Measurements from ENCODE around the gene CYP2C19.
"Not testable (repeated sequence)": the region's sequence is repeated elsewhere in the genome, so short reads cannot be mapped to it uniquely, and the experiment has no call there.

CYP2C19 gene

GRCh38 chr10:94879214-94879613 is 116.7 kb downstream of the CYP2C19 start:
- DNase-seq (ENCODE audit: low read depth in 2 of 2): no peak

- no peak for DNase-seq (ENCODE audit: low read depth in 2 of 2)
Observed at GRCh38 chr10:94889123-94889522, 126.6 kb downstream of the CYP2C19 start.

- no peak for DNase-seq (ENCODE audit: low read depth in 2 of 2)
Observed at GRCh38 chr10:94890264-94891022, 128.0 kb downstream of the CYP2C19 start.

GRCh38 chr10:94898414-94898813 is 135.9 kb downstream of the CYP2C19 start:
- not testable (repeated sequence) for DNase-seq (ENCODE audit: low read depth in 2 of 2)

- DNase-seq (ENCODE audit: low read depth in 2 of 2): no peak
Observed at GRCh38 chr10:94902080-94902479, 139.6 kb downstream of the CYP2C19 start.

GRCh38 chr10:94902570-94902969 is 140.1 kb downstream of the CYP2C19 start:
- DNase-seq (ENCODE audit: low read depth in 2 of 2): no peak

Measured in stimulated activated CD4-positive, alpha-beta T cell treated with anti-CD3 and anti-CD28 coated beads, Interleukin-4, amount 100 ng/mL, for 48 hours (primary cell).